Heart left ventricle (tissue), 13 donors: ENCODE measurements around the gene TMEM167B.

ENCODE experiments used
- CTCF ChIP-seq, 12 donors: fragments of 200-600 bp; sonication (generic) in 4 of 12; IDR thresholded peaks; one replicate each; pipeline versions ENCODE4 v1.5.0 to v1.8.0; 2018 to 2022; ENCODE audit warnings: antibody characterized with exemption in 12 of 12, mild to moderate bottlenecking in 5 of 12
- POLR2A ChIP-seq, 2 donors: fragments of 450-650 bp; IDR thresholded peaks; one replicate each; pipeline ENCODE4 v1.6.1; 2017; ENCODE audit warnings: antibody characterized with exemption in 2 of 2, mild to moderate bottlenecking in 2 of 2, moderate library complexity in 2 of 2
- donor health status: ischemic (EF 13 %, LVEDD 7.1; RV severe dilation, severe dysfunction).
- donor health status: DM: no; HTN: yes; CAD: no.
- donor health status: DM: no; HTN: no; CAD: no.
- donor health status: ischemic (EF 25% LVEDD 6.9; RV normal size, moderate dysfunction).
- donor health status: ischemic (EF 25% LVEDD 5.7; RV mildly dilated, moderate dysfunction).
- donor health status: ischemic (EF 35%, LVEDD 5.7; RV mildly dilated, moderate dysfunction).
- donor health status: nonischemic (EF 11% LVEDD 7.7; RV severe dilation, severe dysfunction).
- donor health status: DM: yes; HTN: yes; CAD: no.
- donor health status: PGD.
- donor health status: ischemic (EF 29% LVEDD 5.4; RV normal size, mild dysfunction).
- donor health status: nonischemic (EF 23%, LVEDD 6.1; RV moderate dilation, normal function).

DNA sequence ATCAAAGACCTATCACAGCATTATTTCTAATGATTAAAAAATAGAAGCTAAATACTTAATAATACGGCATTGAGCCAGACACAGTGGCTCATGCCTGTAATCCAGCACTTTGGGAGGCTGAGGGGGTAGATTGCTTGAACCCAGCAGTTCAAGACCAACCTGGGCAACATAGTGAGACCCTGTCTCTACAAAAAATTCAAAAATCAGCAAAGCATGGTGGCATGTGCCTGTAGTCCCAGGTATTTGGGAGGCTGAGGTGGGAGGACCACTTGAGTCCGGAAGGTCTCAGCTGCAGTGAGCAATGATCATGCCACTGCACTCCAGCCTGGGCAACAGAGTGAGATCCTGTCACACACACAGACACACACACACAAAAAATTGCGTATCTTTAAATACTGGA lies 25.4 kb upstream of the TMEM167B start:
- TF ChIP-seq POLR2A (IDR thresholded peaks at IDR 0.05) (no peak), CTCF (IDR thresholded peaks at IDR 0.05) (no peak)
